IMR-90 (cell line): Measurements from ENCODE around the gene PEX19. TPM values are rescaled to one million over a fixed set of nuclear protein-coding genes. Genes with fewer than 3 reads are reported as not detected.

Experiments
- ATAC-seq: fragments of 200-7000 bp; cut with Tn5 transposase; 2 replicates; pipeline ENCODE4 v1.9.1; 2020; ENCODE audit warnings: low read depth, mild to moderate bottlenecking, moderate library complexity
- BruUV-seq: library from RNA; stranded (reverse); fragments of 400-500 nt; replicated peaks from 2 replicates; lab custom pipeline; 2021; lab: Mats Ljungman, UMichigan
- CTCF ChIA-PET: fragments of 300-600 bp; formaldehyde crosslinking; extraction: SDS; loops from one replicate; lab custom pipeline; 2021; ENCODE audit warnings: antibody characterized with exemption; lab: Yijun Ruan, JAX
- POLR2A ChIA-PET: fragments of 300-600 bp; sonication (Branson Sonifier 250); formaldehyde crosslinking; loops from one replicate; lab custom pipeline; 2022; ENCODE audit warnings: antibody characterized with exemption; ENCODE audit not compliant: unreplicated experiment; lab: Charles Lee
- DNase-seq: peaks from one replicate; pipeline ENCODE4 v3.0.0; 2013
- H2AFZ ChIP-seq: replicated peaks from 2 replicates; pipeline ENCODE3; 2013; ENCODE audit warnings: low read length, mild to moderate bottlenecking; ENCODE audit not compliant: poor library complexity
- H2AK5ac ChIP-seq: 2 replicates; pipeline ENCODE4 v1.6.1; 2013; ENCODE audit warnings: low read depth, low read length, inconsistent platforms
- H2AK9ac ChIP-seq: replicated peaks from 2 replicates; pipeline ENCODE3; 2013; ENCODE audit warnings: mild to moderate bottlenecking, low read depth, low read length, moderate library complexity; ENCODE audit not compliant: poor library complexity
- H2BK120ac ChIP-seq: 2 replicates; pipeline ENCODE4 v1.6.1; 2013; ENCODE audit warnings: low read depth, low read length, inconsistent platforms
- H2BK15ac ChIP-seq: 3 replicates; pipeline ENCODE4 v1.6.1; 2013; ENCODE audit warnings: low read depth, low read length, inconsistent platforms
- H2BK20ac ChIP-seq: 2 replicates; pipeline ENCODE4 v1.6.1; 2013; ENCODE audit warnings: low read depth, mild to moderate bottlenecking, inconsistent platforms, low read length, moderate library complexity
- H2BK5ac ChIP-seq: 2 replicates; pipeline ENCODE4 v1.6.1; 2013; ENCODE audit warnings: mild to moderate bottlenecking, low read depth, low read length, inconsistent platforms; ENCODE audit not compliant: poor library complexity, severe bottlenecking
- H3K14ac ChIP-seq: replicated peaks from 2 replicates; pipeline ENCODE4 v1.6.1; 2013; ENCODE audit warnings: low read depth, low read length, inconsistent platforms
- H3K18ac ChIP-seq: 2 replicates; pipeline ENCODE4 v1.6.1; 2013; ENCODE audit warnings: low read depth, low read length, control low read depth
- H3K23ac ChIP-seq: 2 replicates; pipeline ENCODE4 v1.6.1; 2013; ENCODE audit warnings: low read depth, low read length, inconsistent platforms
- H3K27ac ChIP-seq: 2 replicates; pipeline ENCODE4 v1.5.1; 2013; ENCODE audit warnings: mild to moderate bottlenecking, control low read depth, low read length; ENCODE audit not compliant: insufficient read depth
- H3K27me3 ChIP-seq: 2 replicates; pipeline ENCODE4 v1.6.1; 2013; ENCODE audit warnings: low read length; ENCODE audit not compliant: control insufficient read depth, insufficient read depth
- H3K36me3 ChIP-seq: 2 replicates; pipeline ENCODE4 v1.6.1; 2013; ENCODE audit warnings: low read length, mixed read lengths; ENCODE audit not compliant: control insufficient read depth, insufficient read depth
- H3K4ac ChIP-seq: 2 replicates; pipeline ENCODE4 v1.6.1; 2013; ENCODE audit warnings: low read depth, low read length, inconsistent platforms
- H3K4me1 ChIP-seq: 2 replicates; pipeline ENCODE4 v1.6.1; 2013; ENCODE audit warnings: low read length, mixed read lengths; ENCODE audit not compliant: control insufficient read depth, insufficient read depth
- H3K4me2 ChIP-seq: 2 replicates; pipeline ENCODE4 v1.6.1; 2013; ENCODE audit warnings: low read depth, mild to moderate bottlenecking, control low read depth, low read length, moderate library complexity
- H3K4me3 ChIP-seq: 2 replicates; pipeline ENCODE4 v1.5.1; 2013; ENCODE audit warnings: low read depth, mild to moderate bottlenecking, control low read depth, low read length, moderate library complexity; ENCODE audit not compliant: insufficient read depth
- H3K56ac ChIP-seq: 2 replicates; pipeline ENCODE4 v1.6.1; 2013; ENCODE audit warnings: low read length, inconsistent platforms; ENCODE audit not compliant: insufficient read depth; ENCODE audit errors: extremely low read depth
- H3K79me1 ChIP-seq, 2 experiments: 2 replicates each; pipeline ENCODE4 v1.6.1; 2013; ENCODE audit warnings: low read length in 2 of 2, inconsistent platforms in 1 of 2, low read depth in 1 of 2
- H3K9ac ChIP-seq: 2 replicates; pipeline ENCODE4 v1.6.1; 2013; ENCODE audit warnings: low read depth, low read length, control low read depth
- H3K9me1 ChIP-seq: 2 replicates; pipeline ENCODE4 v1.6.1; 2013; ENCODE audit warnings: low read length, inconsistent platforms; ENCODE audit not compliant: insufficient read depth
- H3K9me3 ChIP-seq: 2 replicates; pipeline ENCODE4 v1.6.1; 2013; ENCODE audit warnings: low read length; ENCODE audit not compliant: control insufficient read depth, insufficient read depth
- H4K20me1 ChIP-seq: 2 replicates; pipeline ENCODE4 v1.6.1; 2013; ENCODE audit warnings: low read length, inconsistent platforms; ENCODE audit not compliant: insufficient read depth
- H4K5ac ChIP-seq: 2 replicates; pipeline ENCODE4 v1.6.1; 2013; ENCODE audit warnings: mild to moderate bottlenecking, low read depth, low read length, control low read depth
- H4K8ac ChIP-seq, 2 experiments: 2 replicates each; pipeline ENCODE4 v1.6.1; 2013; ENCODE audit warnings: low read depth in 2 of 2, low read length in 2 of 2, control low read depth in 1 of 2, inconsistent platforms in 1 of 2
- H4K91ac ChIP-seq: 2 replicates; pipeline ENCODE4 v1.6.1; 2013; ENCODE audit warnings: low read depth, low read length, inconsistent platforms; ENCODE audit not compliant: insufficient read depth
- CEBPB ChIP-seq: IDR thresholded peaks from 2 replicates; pipeline ENCODE4 v1.6.1; 2012; ENCODE audit warnings: low read depth, low read length, improper control_type of control experiment
- POLR2A ChIP-seq: IDR thresholded peaks from 2 replicates; pipeline ENCODE4 v1.6.1; 2012; ENCODE audit warnings: mild to moderate bottlenecking, low read depth, low read length
- RFX5 ChIP-seq: IDR thresholded peaks from 2 replicates; pipeline ENCODE4 v1.8.0; 2012; ENCODE audit warnings: low read depth, mild to moderate bottlenecking, low read length, moderate library complexity
- WGBS, 2 experiments: methylation state at CpG; one replicate each; pipeline versions ENCODE4 v1.1.5 to v1.1.7; 2013; ENCODE audit warnings: missing lambda C conversion rate in 2 of 2; ENCODE audit not compliant: insufficient read length in 1 of 2; ENCODE audit errors: extremely low coverage in 2 of 2; 5-methylcytosine and 5-hydroxymethylcytosine counted together
- dilution Hi-C: fragments of 300-500 bp; cut with HindIII; formaldehyde crosslinking; loops from one replicate; pipeline ENCODE4 v1.14.3; 2018; ENCODE audit warnings: low sequenced_read_pairs; ENCODE audit not compliant: unreplicated experiment
- in situ Hi-C: fragments of 300-500 bp; cut with MboI; formaldehyde crosslinking; loops from 3 replicates; pipeline ENCODE4 v1.14.3; 2019; ENCODE audit warnings: low sequenced_read_pairs, inconsistent platforms, mixed read lengths
- intact Hi-C: fragments of 100-400 bp; cut with micrococcal nuclease; formaldehyde crosslinking; loops from 2 replicates; pipeline ENCODE4 v1.10.0; 2022
- polyA plus RNA-seq, 3 experiments: library from polyadenylated mRNA; depleted of rRNA; stranded (reverse); fragments of >200 nt; gene quantifications; 2 replicates each; pipeline ENCODE4 v1.2.3, GENCODE V29; 2012; ENCODE audit warnings: low replicate concordance in 1 of 3
- total RNA-seq: library from RNA; depleted of rRNA; stranded (reverse); fragments of >200 nt; gene quantifications from 2 replicates; pipeline ENCODE4 v1.2.3, GENCODE V29; 2012

The PEX19 gene
- total and polyA plus RNA-seq, 2 of the 4 experiments (the other 2 are of a cell fraction): 44.5 to 67.7 TPM

DNA sequence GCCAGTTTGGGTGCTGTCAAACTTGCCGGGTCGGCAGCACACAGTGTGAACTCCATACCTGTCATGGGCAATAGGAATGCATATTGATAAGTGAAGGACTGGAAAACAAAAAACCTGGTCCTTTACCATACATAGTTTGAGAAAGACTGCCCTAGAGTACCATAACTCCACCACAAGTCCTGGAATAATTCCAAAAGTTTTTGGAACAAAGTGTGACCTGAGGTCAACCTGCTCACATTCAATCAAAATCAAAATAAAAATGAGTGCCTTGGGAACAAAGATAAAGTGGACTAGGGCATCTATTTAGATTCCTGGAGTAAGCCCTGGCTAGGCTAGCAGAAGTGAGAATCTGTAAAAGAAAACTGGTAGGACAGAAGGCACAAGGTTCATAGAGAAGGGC is 7.6 kb downstream of the PEX19 start:
- Histone ChIP-seq H3K56ac (no peak overlapping the region), H3K4me3 (no peak overlapping the region), H3K9me1 (no peaks in the 10 kb centered on the region; the same call in 1 of the 2 replicates), H3K4ac (no peak overlapping the region), H3K27ac (no peak overlapping the region), H4K20me1 (no peaks in the 10 kb centered on the region), H2AK5ac (no peak overlapping the region), H3K23ac (no peak overlapping the region), H3K79me1 (peaks cover 0 to 6% of the 10 kb centered on the region in 2 experiments; a peak in 2 of 4 replicates), H2BK20ac (no peak overlapping the region), H3K27me3 (no peaks in the 10 kb centered on the region), H2BK15ac (no peak overlapping the region), H4K91ac (no peak overlapping the region), H2BK5ac (no peak overlapping the region), H4K5ac (no peak overlapping the region), H3K9ac (no peak overlapping the region), H2AK9ac (no peak overlapping the region), H3K4me2 (no peak overlapping the region), H4K8ac (no peak overlapping the region), H3K9me3 (no peaks in the 10 kb centered on the region), H2AFZ (no peak overlapping the region), H2BK120ac (no peak overlapping the region), H3K14ac (no peak overlapping the region), H3K4me1 (no peaks in the 10 kb centered on the region), H3K18ac (no peak overlapping the region), H3K36me3 (peaks cover 30% of the 10 kb centered on the region)
- POLR2A ChIA-PET: no interaction called here
- in situ Hi-C loops: no loop called here
- no peak for DNase-seq
- TSS peak; percentile 53 for BruUV-seq
- WGBS, 2 experiments: no CpG with 5 or more reads among the region's 2 CpGs
- dilution Hi-C loops: no loop called here
- intact Hi-C loops: no loop called here
- CTCF ChIA-PET: interaction anchor here (1.1 kb wide), 1 partner anchor 14 kb away, joined by 3 read pairs; no protein-coding TSS in a partner anchor
- no peak for ATAC-seq
- TF ChIP-seq POLR2A (no peak), CEBPB (no peak), RFX5 (no peak)
